Activated naive CD4-positive, alpha-beta T cell treated with anti-CD3 and anti-CD28 coated beads, Interleukin-2, amount 50 U/mL, for 72 hours (primary cell): ENCODE results near the gene ZBTB42. TPM values are rescaled to one million over a fixed set of nuclear protein-coding genes. Genes with fewer than 3 reads are reported as not detected.
"Not testable (repeated sequence)": the region's sequence is repeated elsewhere in the genome, so short reads cannot be mapped to it uniquely, and the experiment has no call there.

Experiments used
- ATAC-seq, 2 donors: fragments of 150-1000 bp; cut with Tn5 transposase; 2 replicates each; pipeline ENCODE4 v1.10.0; 2021; ENCODE audit warnings: mild to moderate bottlenecking in 2 of 2, moderate library complexity in 2 of 2
- DNase-seq, 2 donors: peaks; one replicate each; pipeline ENCODE4 v3.0.0; 2021 to 2022; ENCODE audit warnings: low spot score in 2 of 2
- H3K27ac Mint-ChIP-seq, 2 donors: one replicate each; pipeline ENCODE4 v1.8.0; 2022; ENCODE audit warnings: mild to moderate bottlenecking in 2 of 2, mixed read lengths in 2 of 2
- H3K36me3 Mint-ChIP-seq, 2 donors: one replicate each; pipeline ENCODE4 v1.8.0; 2022; ENCODE audit warnings: mixed read lengths in 2 of 2
- H3K9me3 Mint-ChIP-seq, 2 donors: one replicate each; pipeline ENCODE4 v1.8.0; 2022; ENCODE audit warnings: mixed read lengths in 2 of 2
- total RNA-seq, 2 donors: library from RNA; stranded (reverse); gene quantifications; one replicate each; pipeline ENCODE4 v1.2.3, GENCODE V29; 2022

ZBTB42 gene
- total RNA-seq, 2 donors from 2014 or later, result 2.0 to 2.9 TPM

- ATAC-seq (peak; percentile 89 to 95), DNase-seq (peak; percentile 93 to 100)
- Mint-ChIP-seq H3K9me3 (peaks cover 9% of the 10 kb centered on the region in 2 donors), H3K36me3 (peaks cover 0 to 7% of the 10 kb centered on the region in 2 donors), H3K27ac (no peak overlapping the region)
Observed at GRCh38 chr14:104826189-104826860, 25.4 kb downstream of the ZBTB42 start.

- Mint-ChIP-seq H3K27ac (no peak overlapping the region), H3K9me3 (peaks cover 9% of the 10 kb centered on the region in 2 donors), H3K36me3 (peaks cover 0 to 7% of the 10 kb centered on the region in 2 donors)
- ATAC-seq, result no peak
- DNase-seq, result no peak
Observed at GRCh38 chr14:104826861-104827176, 25.9 kb downstream of the ZBTB42 start.

GRCh38 chr14:104827177-104828055 lies 26.5 kb downstream of the ZBTB42 start:
- DNase-seq (peak; percentile 58 to 66), ATAC-seq (peak; percentile 21 to 86)
- H3K9me3 Mint-ChIP-seq, result peaks cover 9% of the 10 kb centered on the region in 2 donors
- peaks cover 0 to 7% of the 10 kb centered on the region in 2 donors for H3K36me3 Mint-ChIP-seq
- no peak overlapping the region for H3K27ac Mint-ChIP-seq

- DNase-seq (no peak), ATAC-seq (no peak)
- Mint-ChIP-seq H3K36me3 (no peaks in the 10 kb centered on the region), H3K27ac (no peak overlapping the region), H3K9me3 (no peaks in the 10 kb centered on the region)
Observed at GRCh38 chr14:104830781-104831180, 29.9 kb downstream of the ZBTB42 start.

GRCh38 chr14:104836171-104836935 lies 35.5 kb downstream of the ZBTB42 start:
- H3K27ac Mint-ChIP-seq, DNase-seq, H3K9me3 Mint-ChIP-seq, ATAC-seq, H3K36me3 Mint-ChIP-seq: not testable (repeated sequence)

GRCh38 chr14:104841730-104842129 lies 40.8 kb downstream of the ZBTB42 start:
- DNase-seq (no peak), ATAC-seq (no peak)
- peaks cover 0 to 7% of the 10 kb centered on the region in 2 donors for H3K36me3 Mint-ChIP-seq
- H3K9me3 Mint-ChIP-seq, result no peaks in the 10 kb centered on the region
- H3K27ac Mint-ChIP-seq, result no peak overlapping the region

GRCh38 chr14:104843006-104843405 lies 42.1 kb downstream of the ZBTB42 start:
- no peak for ATAC-seq
- Mint-ChIP-seq H3K9me3 (no peaks in the 10 kb centered on the region), H3K36me3 (peaks cover 0 to 7% of the 10 kb centered on the region in 2 donors), H3K27ac (no peak overlapping the region)
- DNase-seq, result no peak

- DNase-seq (no peak), ATAC-seq (no peak)
- H3K27ac Mint-ChIP-seq, result no peak overlapping the region
- H3K36me3 Mint-ChIP-seq, result peaks cover 0 to 7% of the 10 kb centered on the region in 2 donors
- no peaks in the 10 kb centered on the region for H3K9me3 Mint-ChIP-seq
Observed at GRCh38 chr14:104843442-104844305, 42.8 kb downstream of the ZBTB42 start.

- ATAC-seq, result no peak
- Mint-ChIP-seq H3K9me3 (no peaks in the 10 kb centered on the region), H3K36me3 (peaks cover 0 to 7% of the 10 kb centered on the region in 2 donors), H3K27ac (no peak overlapping the region)
- DNase-seq, result no peak
Observed at GRCh38 chr14:104844306-104845032, 43.6 kb downstream of the ZBTB42 start.

- Mint-ChIP-seq H3K36me3 (peaks cover 0 to 7% of the 10 kb centered on the region in 2 donors), H3K9me3 (no peaks in the 10 kb centered on the region), H3K27ac (no peak overlapping the region)
- ATAC-seq, result no peak
- DNase-seq, result no peak
Observed at GRCh38 chr14:104845033-104845666, 44.2 kb downstream of the ZBTB42 start.

GRCh38 chr14:104845834-104846441 lies 45.0 kb downstream of the ZBTB42 start:
- Mint-ChIP-seq H3K27ac (no peak overlapping the region), H3K36me3 (peaks cover 0 to 7% of the 10 kb centered on the region in 2 donors), H3K9me3 (no peaks in the 10 kb centered on the region)
- DNase-seq, result no peak
- no peak for ATAC-seq

GRCh38 chr14:104852280-104852663 lies 51.4 kb downstream of the ZBTB42 start:
- Mint-ChIP-seq H3K27ac (no peak overlapping the region), H3K9me3 (no peaks in the 10 kb centered on the region), H3K36me3 (no peaks in the 10 kb centered on the region)
- ATAC-seq, result no peak
- no peak for DNase-seq
